HCT116 (cell line): Measurements from ENCODE around the gene ROBO1. TPM values are rescaled to one million over a fixed set of nuclear protein-coding genes. Genes with fewer than 3 reads are reported as not detected.

Experiments used
- ATAC-seq: fragments of 200-7000 bp; cut with Tn5 transposase; 2 replicates; pipeline ENCODE4 v1.9.1; 2020; ENCODE audit warnings: mild to moderate bottlenecking, moderate library complexity
- BruUV-seq: library from RNA; stranded (reverse); fragments of 400-500 nt; replicated peaks from 2 replicates; lab custom pipeline; 2021; lab: Mats Ljungman, UMichigan
- CTCF ChIA-PET: fragments of 300-600 bp; sonication (Branson Sonifier 250); formaldehyde crosslinking; loops from one replicate; lab custom pipeline; 2021; ENCODE audit warnings: antibody characterized with exemption; lab: Charles Lee
- POLR2A ChIA-PET: fragments of 300-600, 350-600 bp; sonication (Branson Sonifier 250); formaldehyde crosslinking; loops from one replicate; lab custom pipeline; 2021; ENCODE audit warnings: antibody characterized with exemption; lab: Charles Lee
- RAD21 ChIA-PET, 2 experiments: fragments of 300-600 bp; sonication (Branson Sonifier 250); formaldehyde crosslinking; loops; one replicate each; lab custom pipeline; 2023; ENCODE audit warnings: low total read pairs in 2 of 2; ENCODE audit not compliant: uncharacterized antibody in 2 of 2, unreplicated experiment in 2 of 2, low non-redundant PET in 1 of 2; lab: Charles Lee
- DNase-seq: peaks from one replicate; pipeline ENCODE4 v3.0.0-alpha.2; 2010; ENCODE audit warnings: low read depth, low spot score
- H2AFZ ChIP-seq: fragments of 200-600 bp; shearing (Covaris generic), sonication (generic); 2 replicates; pipeline ENCODE4 v1.6.1; 2017; ENCODE audit warnings: low read depth, mixed run types, mixed read lengths, antibody characterized with exemption, low read length; ENCODE audit not compliant: poor library complexity, severe bottlenecking
- H3K27ac ChIP-seq: 2 replicates; pipeline ENCODE4 v1.5.1; 2012; ENCODE audit warnings: low read depth, low read length
- H3K27me3 ChIP-seq: fragments of 200-600 bp; sonication (generic); 2 replicates; pipeline ENCODE4 v1.6.1; 2016; ENCODE audit warnings: mixed run types, low read length, mixed read lengths; ENCODE audit not compliant: insufficient read depth
- H3K36me3 ChIP-seq, 2 experiments: fragments of 200-500 bp in 1 of 2; fragments of 200-600 bp in 1 of 2; sonication (Bioruptor generic) in 1 of 2; sonication (generic) in 1 of 2; 2 replicates each; pipeline versions ENCODE4 v1.5.1 to v1.6.1; 2014 to 2016; ENCODE audit warnings: low read length in 2 of 2, inconsistent platforms in 1 of 2, mixed read lengths in 1 of 2, mixed run types in 1 of 2; ENCODE audit not compliant: insufficient read depth in 2 of 2, control insufficient read depth in 1 of 2
- H3K4me1 ChIP-seq, 2 experiments: fragments of 200-600 bp in 1 of 2; sonication (generic) in 1 of 2; 2 replicates each; pipeline versions ENCODE4 v1.5.1 to v1.6.1; 2012 to 2017; ENCODE audit warnings: low read length in 2 of 2, inconsistent platforms in 1 of 2, mild to moderate bottlenecking in 1 of 2, mixed read lengths in 1 of 2, mixed run types in 1 of 2, moderate library complexity in 1 of 2; ENCODE audit not compliant: insufficient read depth in 2 of 2, control insufficient read depth in 1 of 2
- H3K4me2 ChIP-seq: fragments of 200-600 bp; sonication (generic); 2 replicates; pipeline ENCODE4 v1.6.1; 2017; ENCODE audit warnings: mixed run types, low read length, mixed read lengths
- H3K4me3 ChIP-seq, 2 experiments: fragments of 200-600 bp in 1 of 2; sonication (generic) in 1 of 2; replicated peaks in 1 of 2; 2 replicates each; pipeline ENCODE4 v1.5.1; 2011 to 2016; ENCODE audit warnings: low read length in 2 of 2, control low read depth in 1 of 2, low read depth in 1 of 2, mild to moderate bottlenecking in 1 of 2, mixed read lengths in 1 of 2, mixed run types in 1 of 2
- H3K79me2 ChIP-seq: fragments of 200-600 bp; sonication (generic); 2 replicates; pipeline ENCODE4 v1.6.1; 2017; ENCODE audit warnings: mild to moderate bottlenecking, mixed run types, low read length, moderate library complexity, mixed read lengths; ENCODE audit not compliant: insufficient read depth
- H3K9ac ChIP-seq: fragments of 200-600 bp; sonication (generic); 2 replicates; pipeline ENCODE4 v1.6.1; 2016; ENCODE audit warnings: low read length, mixed read lengths
- H3K9me2 ChIP-seq: fragments of 200-600 bp; sonication (generic), shearing (Covaris generic); 2 replicates; pipeline ENCODE4 v1.6.1; 2017; ENCODE audit warnings: mixed run types, mild to moderate bottlenecking, moderate library complexity; ENCODE audit not compliant: insufficient read depth
- H3K9me3 ChIP-seq, 2 experiments: fragments of 200-500 bp in 1 of 2; fragments of 200-600 bp in 1 of 2; sonication (Bioruptor generic) in 1 of 2; sonication (generic) in 1 of 2; 2 replicates each; pipeline ENCODE4 v1.6.1; 2014 to 2017; ENCODE audit warnings: low read length in 2 of 2, mixed read lengths in 2 of 2, inconsistent platforms in 1 of 2, low read depth in 1 of 2, mild to moderate bottlenecking in 1 of 2, mixed run types in 1 of 2, moderate library complexity in 1 of 2; ENCODE audit not compliant: control insufficient read depth in 1 of 2, insufficient read depth in 1 of 2
- H4K20me1 ChIP-seq: fragments of 200-600 bp; sonication (generic), shearing (Covaris generic); 2 replicates; pipeline ENCODE4 v1.6.1; 2017; ENCODE audit warnings: mixed run types, mild to moderate bottlenecking, moderate library complexity; ENCODE audit not compliant: insufficient read depth
- CEBPB ChIP-seq: IDR thresholded peaks from 2 replicates; pipeline ENCODE4 v1.6.1; 2012; ENCODE audit warnings: low read depth
- CTCF ChIP-seq, 3 experiments: fragments of 200-600 bp in 1 of 3; sonication (generic) in 1 of 3; IDR thresholded peaks in 2 of 3; conservative IDR thresholded peaks in 1 of 3; 2 replicates each; pipeline ENCODE4 v1.5.1; 2012 to 2017; ENCODE audit warnings: low read depth in 2 of 3, low read length in 2 of 3, antibody characterized with exemption in 1 of 3, borderline replicate concordance in 1 of 3, control low read depth in 1 of 3, mild to moderate bottlenecking in 1 of 3, mixed read lengths in 1 of 3, mixed run types in 1 of 3, moderate library complexity in 1 of 3; ENCODE audit not compliant: insufficient read depth in 1 of 3
- EZH2 ChIP-seq: fragments of 200-600 bp; sonication (generic); IDR thresholded peaks from 2 replicates; pipeline ENCODE4 v1.6.1; 2017; ENCODE audit warnings: antibody characterized with exemption, mixed run types
- EZH2phosphoT487 ChIP-seq: fragments of 200-600 bp; IDR thresholded peaks from 2 replicates; pipeline ENCODE4 v1.6.1; 2018; ENCODE audit warnings: antibody characterized with exemption, borderline replicate concordance
- FOSL1 ChIP-seq: IDR thresholded peaks from 2 replicates; pipeline ENCODE4 v1.6.1; 2012; ENCODE audit warnings: low read depth
- POLR2A ChIP-seq: IDR thresholded peaks from 2 replicates; pipeline ENCODE4 v1.7.0; 2011; ENCODE audit warnings: borderline replicate concordance; ENCODE audit not compliant: insufficient read depth, insufficient read length; ENCODE audit errors: extremely low read depth
- POLR2AphosphoS5 ChIP-seq: IDR thresholded peaks from 2 replicates; pipeline ENCODE4 v1.6.1; 2011; ENCODE audit warnings: mild to moderate bottlenecking, low read depth, low read length, moderate library complexity
- RAD21 ChIP-seq: IDR thresholded peaks from 2 replicates; pipeline ENCODE4 v1.6.1; 2012; ENCODE audit warnings: low read depth, mild to moderate bottlenecking
- SIN3A ChIP-seq: IDR thresholded peaks from 2 replicates; pipeline ENCODE4 v1.6.1; 2012; ENCODE audit warnings: low read depth
- TCF7L2 ChIP-seq: IDR thresholded peaks from 2 replicates; pipeline ENCODE4 v1.7.0; 2011; ENCODE audit warnings: borderline replicate concordance, inconsistent platforms; ENCODE audit not compliant: insufficient read depth, insufficient read length; ENCODE audit errors: extremely low read depth
- ZBTB33 ChIP-seq: IDR thresholded peaks from 2 replicates; pipeline ENCODE4 v1.6.1; 2011; ENCODE audit warnings: mild to moderate bottlenecking, low read length, moderate library complexity; ENCODE audit not compliant: insufficient replicate concordance; ENCODE audit errors: extremely low read depth
- ZFX ChIP-seq: fragments of 450-650 bp; IDR thresholded peaks from 2 replicates; pipeline ENCODE4 v1.6.1; 2017
- ZNF274 ChIP-seq: fragments of 200-500 bp; sonication (Bioruptor generic); IDR thresholded peaks from 2 replicates; pipeline ENCODE4 v1.6.1; 2014; ENCODE audit warnings: mild to moderate bottlenecking, low read depth, low read length, inconsistent platforms
- intact Hi-C: fragments of 100-400 bp; cut with micrococcal nuclease; formaldehyde crosslinking; loops from 2 replicates; pipeline ENCODE4 v1.10.0; 2022
- total RNA-seq: library from RNA; stranded (reverse); gene quantifications from one replicate; pipeline ENCODE4 v1.2.1, GENCODE V29; 2021; ENCODE audit not compliant: unreplicated experiment

ROBO1 gene
- total RNA-seq, 1 experiment from 2014 or later = 0.27 TPM

DNA sequence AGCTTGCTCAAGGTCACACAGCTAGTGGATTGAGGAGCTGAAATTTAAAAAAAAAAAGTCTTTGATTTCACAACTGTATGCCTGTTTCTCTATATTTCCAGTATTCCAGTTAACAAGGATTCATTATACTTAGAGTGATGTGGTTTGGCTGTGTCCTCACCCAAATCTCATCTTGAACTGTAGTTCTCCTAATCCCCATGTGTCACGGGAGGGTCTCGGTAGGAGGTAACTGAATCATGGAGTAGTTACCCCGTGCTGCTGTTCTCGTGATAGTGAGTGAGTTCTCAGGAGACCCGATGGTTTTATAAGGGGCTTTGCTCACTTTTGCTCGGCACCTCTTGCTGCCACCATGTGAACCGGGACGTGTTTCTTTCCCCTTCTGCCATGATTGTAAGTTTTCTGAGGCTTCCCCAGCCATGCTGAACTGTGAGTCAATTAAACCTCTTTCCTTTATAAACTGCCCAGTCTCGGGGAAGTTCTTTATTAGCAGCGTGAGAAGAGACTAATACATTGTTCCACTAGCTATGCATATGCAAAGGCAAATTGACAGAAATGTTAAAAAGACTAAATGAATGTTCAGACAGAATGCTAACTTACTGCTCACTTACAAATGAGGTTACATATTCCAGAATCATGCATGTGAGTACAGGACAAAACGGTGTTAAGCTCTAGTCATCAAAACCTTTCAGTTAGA, 1101.9 kb downstream of the ROBO1 start:
- Histone ChIP-seq H3K27ac (no peak overlapping the region), H3K9me3 (peaks cover 0 to 36% of the 10 kb centered on the region in 2 experiments; a peak in 3 of 4 replicates), H3K36me3 (no peaks in the 10 kb centered on the region), H3K4me3 (no peak overlapping the region), H2AFZ (no peak overlapping the region), H3K9ac (no peak overlapping the region)
- no peak for ATAC-seq
- ChIA-PET CTCF (no interaction called here), RAD21 (no interaction called here), POLR2A (no interaction called here)
- intact Hi-C loops = no loop called here
- TF ChIP-seq POLR2AphosphoS5 = no peak
- TF ChIP-seq TCF7L2 = no peak
- no peak for TF ChIP-seq FOSL1
- no peak for TF ChIP-seq EZH2phosphoT487
- TF ChIP-seq, all 23 proteins: peak for 0
- Histone ChIP-seq H3K9me2 (no peaks in the 10 kb centered on the region), H3K27me3 (no peaks in the 10 kb centered on the region), H4K20me1 (no peaks in the 10 kb centered on the region), H3K79me2 (no peaks in the 10 kb centered on the region), H3K4me2 (no peak overlapping the region), H3K4me1 (no peaks in the 10 kb centered on the region)
- BruUV-seq = no TSS peak
- DNase-seq = no peak

- peaks cover 0 to 29% of the 10 kb centered on the region in 2 experiments; a peak in 3 of 4 replicates for H3K9me3 ChIP-seq
- TF ChIP-seq RAD21 (no peak), CEBPB (no peak), ZNF274 (no peak), EZH2 (no peak), SIN3A (no peak), POLR2A (no peak), ZFX (no peak), ZBTB33 (no peak), CTCF (IDR thresholded peaks at IDR 0.05 in 2 of 3, conservative IDR thresholded peaks at IDR 0.05 in 1 of 3; ENCODE audit: borderline replicate concordance in 1 of 3, insufficient read depth in 1 of 3, low read depth in 2 of 3, low read length in 2 of 3) (no peak)
- H3K9ac ChIP-seq = no peak overlapping the region
- H3K27me3 ChIP-seq = no peaks in the 10 kb centered on the region
- no peak overlapping the region for H3K4me3 ChIP-seq
- ChIA-PET RAD21 (no interaction called here), CTCF (no interaction called here), POLR2A (no interaction called here)
- H3K36me3 ChIP-seq = no peaks in the 10 kb centered on the region
- no TSS peak for BruUV-seq
- H3K4me2 ChIP-seq = no peak overlapping the region
- no peaks in the 10 kb centered on the region for H3K9me2 ChIP-seq
- no peaks in the 10 kb centered on the region for H3K79me2 ChIP-seq
- intact Hi-C loops = no loop called here
- H3K27ac ChIP-seq = no peak overlapping the region
- DNase-seq (no peak), ATAC-seq (no peak)
- H2AFZ ChIP-seq = no peak overlapping the region
- H4K20me1 ChIP-seq = no peaks in the 10 kb centered on the region
- no peaks in the 10 kb centered on the region for H3K4me1 ChIP-seq
Observed at GRCh38 chr3:78665101-78665500, 1102.7 kb downstream of the ROBO1 start.
